NCI-H1105 (cell line): Measurements from ENCODE around the gene SPDL1.

Experiments
- DNase-seq: peaks from one replicate; lab custom pipeline; 2025; lab: John Stamatoyannopoulos, UW

Gene SPDL1

DNA sequence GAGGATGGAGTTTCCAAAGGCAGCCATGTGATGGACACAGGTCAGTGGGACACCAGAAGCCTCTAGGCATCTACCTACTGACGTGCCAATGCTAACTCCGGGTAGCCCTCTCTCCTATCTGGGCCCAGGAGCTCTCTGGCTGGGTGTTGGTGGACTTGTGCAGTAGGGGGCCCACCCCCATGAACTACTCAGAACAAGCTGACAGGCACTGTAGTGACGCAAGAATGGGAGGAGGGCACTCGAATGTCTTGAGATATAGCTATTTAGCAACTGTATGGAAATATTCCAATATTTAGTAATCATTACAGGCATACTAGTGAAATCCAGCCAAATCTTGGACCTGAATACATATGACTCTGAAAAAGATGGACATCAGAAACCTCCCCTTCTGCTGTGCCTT, 47.8 kb downstream of the SPDL1 start:
- no peak for DNase-seq

DNA sequence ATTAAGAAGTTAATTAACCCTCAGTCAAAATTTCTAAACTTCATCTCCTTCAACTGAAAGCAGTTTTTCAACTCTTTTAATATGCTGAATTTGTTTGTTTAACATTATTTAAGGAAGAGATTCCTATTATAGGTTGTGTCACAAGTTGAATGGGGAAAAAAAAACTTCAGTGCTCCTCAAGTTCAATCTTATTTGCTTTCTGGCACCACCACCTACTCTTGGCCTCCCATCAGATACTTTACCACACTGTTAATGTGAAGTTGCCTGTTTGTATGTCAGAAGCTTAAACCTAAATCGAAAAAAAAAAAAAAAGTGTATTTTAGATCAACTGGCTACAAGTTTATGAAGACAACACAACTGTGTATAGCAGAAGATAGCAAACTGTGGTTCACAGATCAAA, 49.4 kb downstream of the SPDL1 start:
- no peak for DNase-seq

DNA sequence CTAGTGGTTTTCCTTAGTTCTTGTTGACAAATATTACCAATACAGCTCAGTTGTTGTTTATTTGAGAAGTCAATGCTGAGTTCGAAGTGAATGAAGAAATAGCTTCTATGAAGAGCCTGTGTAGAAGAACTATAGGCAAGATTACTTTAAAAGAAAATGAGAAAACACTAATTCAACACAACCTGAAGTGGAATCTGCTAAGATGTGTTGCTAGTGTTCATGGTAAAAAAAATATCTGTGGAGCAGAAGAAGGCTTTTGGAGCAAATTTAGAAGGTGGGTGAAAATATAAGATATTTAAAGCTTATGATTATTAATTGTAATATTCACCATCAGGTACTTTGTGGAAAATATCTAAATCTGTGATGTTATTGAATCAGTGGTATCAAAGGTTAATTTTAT, 51.0 kb downstream of the SPDL1 start:
- DNase-seq: no peak

DNA sequence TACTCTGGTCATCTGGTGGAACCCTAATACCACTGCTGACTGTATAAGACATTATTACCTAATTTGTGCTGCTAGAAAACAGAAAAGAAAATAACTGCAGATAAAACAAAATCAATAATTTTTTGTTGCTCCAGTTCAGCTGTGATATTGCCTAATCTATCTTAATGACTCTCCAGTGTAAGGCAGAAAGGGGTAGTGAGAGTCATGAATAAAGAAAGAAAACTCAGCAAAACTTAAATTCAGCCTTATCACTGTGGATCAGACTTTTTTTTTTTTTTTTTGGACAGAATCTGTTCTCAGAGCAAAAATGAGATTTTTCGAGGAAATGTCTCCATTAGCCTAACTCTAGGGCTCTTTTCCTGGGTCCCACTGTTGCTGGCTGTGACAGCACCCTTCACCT, 52.4 kb downstream of the SPDL1 start:
- DNase-seq: no peak

DNA sequence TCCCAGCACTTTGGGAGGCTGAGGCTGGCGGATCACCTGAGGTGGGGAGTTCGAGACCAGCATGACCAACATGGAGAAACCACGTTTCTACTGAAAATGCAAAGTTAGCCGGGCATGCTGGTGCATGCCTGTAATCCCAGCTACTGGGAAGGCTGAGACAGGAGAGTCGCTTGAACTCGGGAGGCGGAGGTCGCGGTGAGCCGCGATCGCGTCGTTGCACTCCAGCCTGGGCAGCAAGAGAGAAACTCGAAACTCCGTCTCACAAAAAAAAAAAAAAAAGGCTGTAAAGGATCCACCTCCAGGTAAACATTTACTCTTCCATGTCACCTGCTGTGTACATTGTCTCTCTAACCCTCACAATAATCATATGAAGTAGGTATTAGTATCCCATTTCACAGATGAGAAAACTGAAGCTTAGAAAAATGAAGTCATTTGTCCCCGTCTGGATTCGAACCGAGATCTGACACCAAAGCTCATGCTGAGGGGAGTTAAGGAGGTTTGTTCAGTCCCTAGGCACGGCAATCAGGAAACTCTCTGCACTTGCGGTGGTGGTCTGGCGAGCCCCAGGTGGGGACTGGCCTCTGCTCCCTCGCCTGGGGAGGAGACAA, 53.0 kb downstream of the SPDL1 start:
- no peak for DNase-seq

DNA sequence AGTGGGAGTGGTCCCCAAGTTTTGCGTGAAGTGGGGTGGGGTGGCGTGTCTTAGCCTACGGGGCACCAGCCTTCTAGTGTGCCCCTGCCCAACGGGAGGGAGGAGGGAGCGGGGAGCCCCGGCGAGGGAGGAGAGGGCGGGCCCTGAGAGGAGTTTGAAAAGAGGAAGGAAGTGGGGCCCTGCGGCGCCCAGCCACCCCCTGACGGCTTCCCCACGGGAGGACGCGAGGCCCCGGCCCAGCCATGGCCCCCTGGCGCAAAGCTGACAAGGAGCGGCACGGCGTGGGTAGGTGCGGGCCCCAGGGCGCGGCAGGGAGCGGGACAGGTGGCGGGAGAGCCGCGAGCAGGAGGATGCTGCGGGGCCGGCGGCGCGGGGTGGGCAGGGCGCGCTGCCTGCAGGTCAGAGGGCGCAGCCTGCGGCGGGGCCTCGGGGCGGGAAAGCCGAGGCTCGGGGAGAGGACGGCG, 53.5 kb downstream of the SPDL1 start, which contains the start of gene DOCK2:
Gene DOCK2, plus strand, starts transcription at position 191 of the 464 bp plus-strand sequence. Its CDS starts 52 bp downstream, at position 243.
- no peak for DNase-seq

DNA sequence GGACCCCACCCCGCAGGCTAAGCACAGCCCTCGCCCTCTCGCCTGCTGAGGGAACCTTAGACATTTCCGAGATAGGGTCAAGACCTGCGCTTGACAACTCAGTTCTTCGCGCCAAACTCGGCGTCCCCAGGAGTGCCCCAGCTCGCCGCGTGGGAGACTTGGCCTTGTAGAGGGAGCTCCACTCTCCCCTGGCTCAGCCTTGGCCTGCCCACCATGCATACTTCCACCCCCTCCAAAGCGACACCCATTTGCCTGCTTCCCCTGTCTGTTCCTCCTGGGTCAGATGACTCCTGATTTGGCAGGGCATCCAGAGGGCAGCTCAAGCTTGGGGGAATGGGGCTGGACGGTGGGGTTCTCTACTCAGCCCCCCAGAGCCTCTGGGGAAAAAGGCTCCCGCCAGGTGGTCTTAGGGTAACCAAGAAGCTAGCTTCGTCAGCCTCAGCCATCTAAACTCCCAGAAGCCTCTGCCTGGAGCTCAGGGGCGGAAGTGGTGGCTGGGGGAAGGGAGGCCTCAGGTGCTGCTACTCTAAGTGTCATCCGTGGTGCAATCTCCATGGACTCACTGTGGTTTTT, 54.1 kb downstream of the SPDL1 start:
- no peak for DNase-seq

DNA sequence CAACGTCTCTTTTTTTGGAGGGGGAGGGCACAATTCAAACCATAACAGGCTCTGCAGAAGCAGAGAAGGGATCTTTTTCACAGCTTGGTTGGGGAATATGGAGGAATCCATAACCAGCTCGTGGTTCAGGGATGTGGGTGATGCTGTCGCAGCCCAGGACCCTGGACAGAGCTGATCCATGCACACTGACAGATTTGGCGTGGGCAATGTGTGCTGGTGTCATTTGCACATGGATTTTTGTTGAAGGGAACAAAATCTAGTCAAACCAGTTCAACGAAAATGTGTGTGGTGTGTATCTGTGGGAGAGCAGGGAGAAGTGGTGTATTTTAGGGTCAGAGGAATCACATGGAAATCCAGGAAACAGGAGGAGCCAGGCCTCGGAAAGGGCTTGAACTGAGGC, 57.7 kb downstream of the SPDL1 start:
- DNase-seq: no peak

DNA sequence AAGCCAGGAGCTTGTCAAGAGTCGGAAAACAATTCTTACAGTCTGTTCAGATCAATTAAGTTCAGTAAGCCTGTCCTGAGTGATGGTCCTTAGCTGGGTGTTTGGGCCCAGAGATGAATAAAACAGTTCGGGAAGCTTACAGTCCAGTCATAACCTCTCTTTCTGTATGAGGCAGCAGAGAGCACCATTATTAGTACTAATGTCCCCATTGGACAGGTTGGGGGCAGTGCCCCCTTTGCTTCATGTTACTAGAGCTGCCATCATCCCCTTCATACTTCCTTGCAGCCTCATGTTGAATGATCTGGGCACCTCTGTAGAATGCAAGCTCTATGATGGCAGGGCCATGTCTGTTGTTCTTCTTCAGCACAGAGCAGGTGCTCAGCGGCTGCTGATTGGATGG, 63.3 kb downstream of the SPDL1 start:
- DNase-seq: no peak

DNA sequence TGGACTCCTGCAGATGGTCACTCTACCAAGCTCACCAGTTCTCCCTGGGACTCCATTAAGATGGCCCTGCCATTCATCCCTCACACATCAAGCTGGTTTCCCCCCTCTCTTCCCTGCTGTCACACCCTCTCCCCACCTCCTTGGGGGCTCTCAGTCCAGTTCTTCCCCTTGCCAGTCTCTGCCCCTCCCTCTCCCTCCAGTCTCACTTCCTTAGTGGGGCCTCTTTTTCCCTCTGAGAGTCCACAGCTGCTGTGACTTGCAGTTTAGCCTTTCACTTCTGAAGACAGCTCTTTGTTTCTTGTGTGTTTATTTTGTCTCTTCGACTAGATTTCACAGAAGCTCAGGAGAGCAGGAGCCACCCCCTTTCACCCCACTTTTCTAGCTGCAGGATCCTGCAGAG, 64.0 kb downstream of the SPDL1 start:
- no peak for DNase-seq

DNA sequence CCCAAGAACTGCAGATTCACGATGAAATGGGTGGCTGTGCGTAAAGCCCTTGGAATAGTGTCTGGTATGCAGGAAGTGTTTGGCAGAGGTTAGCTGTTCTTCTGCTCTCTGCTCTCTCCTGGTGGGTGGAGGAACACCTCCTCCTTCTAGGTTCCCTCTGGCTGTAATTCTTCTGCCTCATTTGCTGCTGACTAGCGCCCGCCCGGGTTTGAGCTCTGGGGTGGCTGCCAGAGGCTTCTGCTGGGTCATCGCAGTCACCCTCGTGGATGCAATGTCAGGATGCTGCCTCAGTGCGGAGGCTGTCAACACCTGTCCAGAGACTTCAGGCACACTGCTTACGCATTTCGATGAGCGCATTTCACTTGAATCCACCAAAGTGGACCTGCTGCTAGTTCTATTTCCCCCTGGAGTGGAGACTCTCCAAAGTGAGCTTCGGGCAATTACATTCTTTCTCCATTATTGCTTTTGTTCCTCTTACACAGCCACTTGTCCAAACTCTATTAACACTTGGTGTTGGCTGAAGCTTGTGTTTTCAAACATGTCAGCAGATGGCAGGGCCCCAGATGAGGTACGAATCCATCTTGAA, 65.2 kb downstream of the SPDL1 start:
- no peak for DNase-seq

DNA sequence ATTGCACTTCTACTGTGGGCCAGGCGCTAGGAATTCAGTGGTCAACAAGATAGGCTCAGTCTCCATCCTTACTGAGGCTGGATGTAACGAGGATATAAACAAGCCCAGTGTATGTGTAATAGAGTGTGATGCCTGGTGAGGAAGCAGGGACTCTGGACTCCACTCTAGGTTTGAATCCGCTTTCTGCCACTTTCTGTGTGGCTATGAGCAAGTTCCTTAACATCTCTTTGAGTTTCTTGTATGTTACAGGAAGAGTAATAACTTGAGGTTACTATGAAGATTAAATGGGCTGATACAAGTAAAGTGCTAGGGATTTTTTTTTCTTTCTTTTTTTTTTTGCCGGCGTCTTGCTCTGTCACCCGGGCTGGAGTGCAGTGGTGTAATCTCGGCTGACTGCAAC, 65.9 kb downstream of the SPDL1 start:
- no peak for DNase-seq

DNA sequence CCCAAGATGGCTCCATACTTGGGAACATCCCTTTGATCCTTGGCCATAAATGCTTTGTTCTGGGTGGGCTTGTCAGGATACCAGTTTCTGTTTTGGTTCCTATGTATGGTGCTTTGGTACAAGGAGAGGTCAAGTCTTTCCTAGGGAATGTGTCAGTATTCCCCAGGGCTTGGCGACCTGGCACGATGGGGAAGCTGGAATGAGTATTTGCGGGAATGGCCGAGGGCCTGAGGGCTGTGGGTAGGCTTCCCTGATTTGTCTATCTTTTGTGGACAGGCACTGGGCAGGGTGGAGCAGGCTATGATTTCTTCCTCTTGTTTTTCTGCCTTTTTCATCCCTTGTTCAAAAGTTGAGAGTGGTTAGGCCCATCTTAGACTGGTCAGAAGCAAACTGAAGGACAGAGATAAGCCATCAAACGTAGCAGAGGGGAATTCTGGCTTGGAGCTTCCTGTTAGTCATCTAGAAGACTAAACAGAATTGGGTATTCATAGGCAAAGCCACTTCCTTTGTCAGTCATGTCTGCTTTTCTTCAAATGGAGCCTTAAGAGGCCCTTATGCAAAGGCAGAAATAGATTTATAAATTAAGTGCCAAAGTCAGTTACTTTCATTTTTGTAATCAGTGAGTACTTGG, 67.2 kb downstream of the SPDL1 start:
- DNase-seq: no peak

DNA sequence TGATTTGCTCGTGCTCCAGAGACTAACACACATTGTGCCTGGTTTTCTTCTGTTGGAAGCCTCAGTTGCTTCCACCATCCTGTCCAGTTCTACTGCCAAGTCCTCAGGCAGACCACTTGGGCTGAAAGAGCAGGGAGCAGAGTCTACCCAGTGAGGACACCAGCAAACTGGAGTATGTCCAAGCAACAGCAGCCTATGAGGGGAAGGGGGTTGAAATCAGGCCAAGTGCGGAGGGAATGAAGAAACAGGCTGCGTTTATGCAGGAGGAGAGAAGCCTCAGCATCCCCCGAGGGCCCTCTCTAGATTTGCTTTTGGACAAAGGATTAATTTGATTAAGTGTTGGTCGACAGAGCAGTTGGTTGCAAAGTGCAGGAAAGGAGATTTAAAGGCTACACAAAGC, 68.0 kb downstream of the SPDL1 start:
- no peak for DNase-seq

DNA sequence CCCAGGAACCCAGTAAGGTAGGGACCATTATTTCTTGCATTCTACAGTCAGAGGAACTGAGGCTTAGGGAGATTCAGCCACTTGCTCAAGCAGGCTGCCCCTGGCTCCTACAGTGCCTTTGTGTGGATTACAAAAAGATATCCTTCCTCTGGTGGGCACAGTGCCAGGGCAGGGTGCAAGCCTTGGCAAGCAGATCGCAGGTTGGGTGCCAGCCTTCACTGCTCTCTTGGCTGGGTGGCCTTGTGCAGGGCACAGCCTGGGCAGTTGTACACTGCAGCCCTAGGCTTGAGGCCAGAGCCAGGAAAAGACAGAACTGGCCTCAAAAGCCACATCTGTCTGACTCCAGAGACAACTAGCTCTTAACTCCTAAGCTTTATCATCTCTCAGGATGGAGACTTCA, 68.5 kb downstream of the SPDL1 start:
- DNase-seq: no peak

DNA sequence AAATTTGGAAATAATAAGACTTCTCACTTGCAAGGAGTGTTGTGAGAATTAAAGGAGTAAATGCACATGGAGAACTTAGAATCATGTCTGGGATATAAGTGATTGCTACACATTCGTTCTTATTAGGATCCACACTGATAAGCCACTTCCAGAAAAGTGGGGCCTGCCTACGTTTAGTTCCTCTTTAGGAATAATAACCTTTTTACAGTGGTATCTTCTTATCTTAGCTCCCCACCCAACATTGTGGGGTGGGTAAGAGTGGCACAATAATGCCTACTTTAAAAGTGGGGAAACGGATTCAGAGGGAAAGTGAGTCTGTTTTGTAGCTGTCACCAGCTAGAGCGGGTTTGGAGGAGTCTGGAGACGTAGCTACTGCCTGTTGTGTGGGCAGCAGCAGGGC, 69.5 kb downstream of the SPDL1 start:
- DNase-seq: no peak
